ENCODE results near the gene HIVEP3. TPM values are rescaled to one million over a fixed set of nuclear protein-coding genes. Genes with fewer than 3 reads are reported as not detected.

HIVEP3 gene
- total RNA-seq, 1 donor from 2014 or later, result 2.9 TPM

DNA sequence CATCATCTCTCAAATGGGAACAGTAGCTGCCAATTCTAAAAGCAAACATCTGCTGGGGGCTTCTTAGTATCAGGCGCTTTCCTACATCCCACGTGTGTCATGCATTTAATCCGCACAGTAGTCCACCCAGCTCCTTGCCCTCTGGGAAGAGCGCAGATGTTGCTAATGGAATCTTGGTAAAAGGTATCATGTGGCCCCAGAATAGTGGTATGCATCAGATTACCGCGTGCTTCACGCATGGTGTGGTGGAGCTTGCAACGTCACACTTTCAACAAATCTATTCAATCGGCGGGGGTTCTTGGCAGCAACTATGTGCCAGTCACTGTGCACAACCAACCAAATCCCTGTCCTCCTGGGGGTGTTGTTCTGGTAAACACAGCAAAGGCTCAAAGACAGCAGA, 141.0 kb downstream of the HIVEP3 start:
- intact Hi-C loops (cut with DNase I), result no loop called here
- Histone ChIP-seq H3K9me3 (no peaks in the 10 kb centered on the region), H3K27me3 (no peaks in the 10 kb centered on the region), H3K4me1 (peaks cover 37% of the 10 kb centered on the region), H3K4me3 (no peak overlapping the region), H3K27ac (no peak overlapping the region), H3K36me3 (no peaks in the 10 kb centered on the region)
- TF ChIP-seq CTCF (IDR thresholded peaks at IDR 0.05), result no peak
- TF ChIP-seq POLR2A (IDR thresholded peaks at IDR 0.05), result no peak
- TF ChIP-seq POLR2AphosphoS5 (IDR thresholded peaks at IDR 0.05; ENCODE audit: insufficient read depth in 1 of 2, low read depth in 1 of 2), result no peak
- DNase-seq (ENCODE audit: extremely low spot score in 2 of 2), result no peak

- peaks cover 42% of the 10 kb centered on the region for H3K4me1 ChIP-seq
- no peak overlapping the region for H3K4me3 ChIP-seq
- no peak for DNase-seq (ENCODE audit: extremely low spot score in 2 of 2)
- no peaks in the 10 kb centered on the region for H3K27me3 ChIP-seq
- no peaks in the 10 kb centered on the region for H3K9me3 ChIP-seq
- TF ChIP-seq CTCF (IDR thresholded peaks at IDR 0.05), result no peak
- TF ChIP-seq POLR2AphosphoS5 (IDR thresholded peaks at IDR 0.05; ENCODE audit: insufficient read depth in 1 of 2, low read depth in 1 of 2), result no peak
- TF ChIP-seq POLR2A (IDR thresholded peaks at IDR 0.05), result no peak
- H3K27ac ChIP-seq, result no peak overlapping the region
- H3K36me3 ChIP-seq, result no peaks in the 10 kb centered on the region
- intact Hi-C loops (cut with DNase I), result no loop called here
Measured at GRCh38 chr1:41776891-41777441, 141.8 kb downstream of the HIVEP3 start.

- peaks cover 51% of the 10 kb centered on the region for H3K4me1 ChIP-seq
- no peaks in the 10 kb centered on the region for H3K9me3 ChIP-seq
- DNase-seq (ENCODE audit: extremely low spot score in 2 of 2), result no peak
- intact Hi-C loops (cut with DNase I), result no loop called here
- TF ChIP-seq CTCF (IDR thresholded peaks at IDR 0.05) (no peak), POLR2AphosphoS5 (IDR thresholded peaks at IDR 0.05; ENCODE audit: insufficient read depth in 1 of 2, low read depth in 1 of 2) (no peak), POLR2A (IDR thresholded peaks at IDR 0.05) (no peak)
- no peak overlapping the region for H3K27ac ChIP-seq
- no peak overlapping the region for H3K4me3 ChIP-seq
- no peaks in the 10 kb centered on the region for H3K27me3 ChIP-seq
- H3K36me3 ChIP-seq, result no peaks in the 10 kb centered on the region
Measured at GRCh38 chr1:41775956-41776585, 142.7 kb downstream of the HIVEP3 start.

DNA sequence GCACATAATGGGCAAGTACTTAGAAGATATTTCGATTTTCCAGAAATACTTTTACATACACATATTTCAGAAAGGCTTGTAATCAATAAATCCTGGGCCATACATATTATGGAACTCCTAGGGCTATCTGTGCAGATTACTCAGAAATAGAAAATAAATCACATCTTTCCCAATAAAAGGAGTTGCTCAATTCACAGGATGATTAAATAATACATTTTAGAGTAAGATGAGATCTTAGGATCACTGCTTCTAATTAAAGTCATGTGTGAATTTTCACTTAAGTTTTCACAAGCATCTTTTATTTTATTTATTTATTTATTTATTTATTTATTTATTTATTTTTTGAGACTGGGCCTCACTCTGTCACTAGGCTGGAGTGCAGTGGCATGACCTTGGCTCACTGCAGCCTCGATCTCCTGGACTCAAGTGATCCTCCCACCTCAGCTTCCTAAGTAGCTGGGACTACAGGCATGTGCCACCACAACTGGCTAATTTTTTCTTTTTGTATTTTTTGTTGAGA, 144.2 kb downstream of the HIVEP3 start:
- no peak for TF ChIP-seq POLR2AphosphoS5 (IDR thresholded peaks at IDR 0.05; ENCODE audit: insufficient read depth in 1 of 2, low read depth in 1 of 2)
- no peak for TF ChIP-seq POLR2A (IDR thresholded peaks at IDR 0.05)
- no peak for TF ChIP-seq CTCF (IDR thresholded peaks at IDR 0.05)
- Histone ChIP-seq H3K27ac (no peak overlapping the region), H3K36me3 (no peaks in the 10 kb centered on the region), H3K4me3 (no peak overlapping the region), H3K27me3 (no peaks in the 10 kb centered on the region), H3K9me3 (no peaks in the 10 kb centered on the region), H3K4me1 (peaks cover 58% of the 10 kb centered on the region)
- intact Hi-C loops (cut with DNase I), result no loop called here
- no peak for DNase-seq (ENCODE audit: extremely low spot score in 2 of 2)

DNA sequence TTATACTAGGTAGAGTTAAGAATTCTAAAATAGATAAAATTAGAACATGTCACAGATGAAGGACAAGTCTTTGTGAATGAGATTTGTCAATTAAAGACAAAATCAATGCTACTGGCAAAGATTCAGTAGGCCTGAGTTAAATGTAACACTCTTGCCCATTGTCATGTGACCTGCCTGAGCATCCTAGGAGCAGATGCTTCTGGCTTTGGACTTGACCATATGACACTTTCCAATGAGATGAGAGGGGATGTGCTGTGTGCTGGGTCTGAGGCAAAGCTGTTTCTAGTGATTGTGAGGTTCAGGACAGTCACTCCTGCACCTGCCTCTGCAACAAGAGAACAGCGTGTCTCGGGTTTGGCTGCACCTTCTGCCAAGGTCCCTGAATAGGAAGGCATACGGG, 144.9 kb downstream of the HIVEP3 start:
- Histone ChIP-seq H3K4me1 (peaks cover 58% of the 10 kb centered on the region), H3K27me3 (no peaks in the 10 kb centered on the region), H3K4me3 (no peak overlapping the region), H3K36me3 (no peaks in the 10 kb centered on the region), H3K9me3 (no peaks in the 10 kb centered on the region), H3K27ac (no peak overlapping the region)
- TF ChIP-seq POLR2A (IDR thresholded peaks at IDR 0.05) (no peak), CTCF (IDR thresholded peaks at IDR 0.05) (no peak), POLR2AphosphoS5 (IDR thresholded peaks at IDR 0.05; ENCODE audit: insufficient read depth in 1 of 2, low read depth in 1 of 2) (no peak)
- intact Hi-C loops (cut with DNase I), result no loop called here
- DNase-seq (ENCODE audit: extremely low spot score in 2 of 2), result no peak
